ENCODE data around the gene TYRO3.

The TYRO3 gene

GRCh38 chr15:41558400-41559238 lies at the start of gene TYRO3:
TYRO3 (plus strand) TSS chr15:41559212; CDS start chr15:41559258, 46 bp downstream.
- DNase-seq = peak; percentile 69

- DNase-seq = no peak
Measured at GRCh38 chr15:41510728-41511127, 48.3 kb upstream of the TYRO3 start.

- DNase-seq = no peak
Measured at GRCh38 chr15:41511331-41511898, 47.6 kb upstream of the TYRO3 start.

GRCh38 chr15:41511899-41512369 lies 47.1 kb upstream of the TYRO3 start:
- DNase-seq = no peak

- no peak for DNase-seq
Measured at GRCh38 chr15:41512512-41512939, 46.5 kb upstream of the TYRO3 start.

GRCh38 chr15:41512940-41513505 lies 46.0 kb upstream of the TYRO3 start:
- no peak for DNase-seq

GRCh38 chr15:41513506-41514227 lies 45.3 kb upstream of the TYRO3 start, which contains the start of gene LTK:
LTK (minus strand) TSS chr15:41513827; CDS start chr15:41513709, 118 bp downstream.
- DNase-seq = peak; percentile 22

GRCh38 chr15:41517895-41518449 lies 41.0 kb upstream of the TYRO3 start:
- DNase-seq = no peak

GRCh38 chr15:41520636-41521035 lies 38.4 kb upstream of the TYRO3 start:
- no peak for DNase-seq

- DNase-seq = no peak
Measured at GRCh38 chr15:41521614-41522013, 37.4 kb upstream of the TYRO3 start.

- no peak for DNase-seq
Measured at GRCh38 chr15:41523097-41523496, 35.9 kb upstream of the TYRO3 start.

GRCh38 chr15:41530363-41530956 lies 28.6 kb upstream of the TYRO3 start:
- no peak for DNase-seq

- no peak for DNase-seq
Measured at GRCh38 chr15:41535544-41535943, 23.5 kb upstream of the TYRO3 start.

- no peak for DNase-seq
Measured at GRCh38 chr15:41536866-41537265, 22.1 kb upstream of the TYRO3 start.

- no peak for DNase-seq
Measured at GRCh38 chr15:41543521-41543870, 15.5 kb upstream of the TYRO3 start.

- peak; percentile 5 for DNase-seq
Measured at GRCh38 chr15:41544650-41545015, 14.4 kb upstream of the TYRO3 start.

- DNase-seq = no peak
Measured at GRCh38 chr15:41545218-41545617, 13.8 kb upstream of the TYRO3 start.

- peak; percentile 68 for DNase-seq
Measured at GRCh38 chr15:41546851-41547786, 11.9 kb upstream of the TYRO3 start.

- no peak for DNase-seq
Measured at GRCh38 chr15:41550066-41550775, 8.8 kb upstream of the TYRO3 start.

- DNase-seq = peak; percentile 50
Measured at GRCh38 chr15:41553731-41554130, 5.3 kb upstream of the TYRO3 start.

- DNase-seq = no peak
Measured at GRCh38 chr15:41554343-41554742, 4.7 kb upstream of the TYRO3 start.
